ENCODE data around the gene RPUSD4.

- no peak for TF ChIP-seq CTCF (conservative IDR thresholded peaks at IDR 0.05)
- no peak for TF ChIP-seq EZH2 (IDR thresholded peaks at IDR 0.05; ENCODE audit: low read depth)
Observed at GRCh38 chr11:126188332-126189108, 22.9 kb downstream of the RPUSD4 start.

Measured in PC-9 (cell line).